Neuron (in vitro differentiated cells): Measurements from ENCODE around the gene VPREB3.
A peak's percentile ranks its signal among the peaks of the same experiment; 100 is the strongest.

ENCODE experiments used
- H2AFZ ChIP-seq: one replicate; pipeline ENCODE4 v1.6.1; 2013; ENCODE audit warnings: low read depth, mild to moderate bottlenecking, inconsistent platforms, low read length, moderate library complexity
- H3K27me3 ChIP-seq: one replicate; pipeline ENCODE4 v1.6.1; 2013; ENCODE audit warnings: low read length; ENCODE audit not compliant: insufficient read depth
- H3K36me3 ChIP-seq: one replicate; pipeline ENCODE4 v1.6.1; 2013; ENCODE audit warnings: low read length; ENCODE audit not compliant: insufficient read depth
- H3K4me1 ChIP-seq: one replicate; pipeline ENCODE4 v1.6.1; 2013; ENCODE audit warnings: low read length; ENCODE audit not compliant: insufficient read depth
- H3K4me3 ChIP-seq: 2 replicates; pipeline ENCODE4 v1.5.1; 2013; ENCODE audit warnings: mild to moderate bottlenecking, low read length, moderate library complexity
- H3K9me3 ChIP-seq: one replicate; pipeline ENCODE4 v1.6.1; 2013; ENCODE audit warnings: low read length

VPREB3 gene

DNA sequence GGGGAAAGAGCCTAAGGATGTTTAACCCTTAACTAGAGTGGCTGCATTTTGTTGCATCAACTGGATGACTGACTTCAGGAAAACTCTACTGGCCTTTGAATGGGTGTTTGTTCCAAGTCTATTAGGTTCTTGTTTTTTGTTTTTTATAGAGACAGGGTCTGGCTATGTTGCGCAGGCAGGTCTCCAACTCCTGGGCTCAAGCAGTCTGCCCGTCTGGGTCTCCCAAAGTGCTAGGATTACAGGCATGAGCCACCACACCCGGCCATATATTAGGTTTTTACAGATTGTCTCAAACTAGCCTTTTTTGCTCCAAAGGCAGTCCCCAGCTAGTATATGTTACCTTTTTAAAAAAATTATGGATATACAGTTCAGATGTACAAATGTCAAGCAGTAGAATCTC lies 33.7 kb upstream of the VPREB3 start:
- Histone ChIP-seq H3K27me3 (no peaks in the 10 kb centered on the region), H3K4me1 (peaks cover 14% of the 10 kb centered on the region), H3K9me3 (no peaks in the 10 kb centered on the region), H3K36me3 (peaks cover 21% of the 10 kb centered on the region), H2AFZ (no peak overlapping the region), H3K4me3 (peak overlapping the region; percentile 74)

DNA sequence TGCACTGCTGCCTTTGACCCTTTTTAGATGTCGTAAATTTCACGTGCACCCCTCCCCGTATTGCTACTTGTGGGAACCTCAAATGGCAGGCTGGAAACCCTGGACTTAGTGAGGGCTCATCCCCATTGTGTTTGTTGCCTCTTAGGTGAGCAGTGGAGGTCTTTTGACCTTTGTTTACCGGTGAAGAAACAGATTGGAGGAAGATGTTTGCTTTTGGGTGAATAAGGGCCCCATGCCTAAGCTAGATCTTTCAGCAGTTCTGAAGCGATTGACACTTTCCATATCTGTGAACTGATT lies 33.3 kb upstream of the VPREB3 start:
- peaks cover 14% of the 10 kb centered on the region for H3K4me1 ChIP-seq
- no peaks in the 10 kb centered on the region for H3K9me3 ChIP-seq
- peaks cover 18% of the 10 kb centered on the region for H3K36me3 ChIP-seq
- H2AFZ ChIP-seq, result no peak overlapping the region
- peak overlapping the region; percentile 74 for H3K4me3 ChIP-seq
- H3K27me3 ChIP-seq, result no peaks in the 10 kb centered on the region

GRCh38 chr22:23786752-23787599 lies 32.8 kb upstream of the VPREB3 start, which contains the start of gene SMARCB1:
TSS of gene SMARCB1 (plus strand) at chr22:23786966. CDS start at chr22:23787170, 204 bp downstream.
- peaks cover 14% of the 10 kb centered on the region for H3K4me1 ChIP-seq
- H3K9me3 ChIP-seq, result no peaks in the 10 kb centered on the region
- peak within 1 kb of the TSS; percentile 74 for H3K4me3 ChIP-seq
- H3K27me3 ChIP-seq, result no peaks in the 10 kb centered on the region
- peak within 1 kb of the TSS; percentile 27 for H2AFZ ChIP-seq
- peaks cover 12% of the 10 kb centered on the region for H3K36me3 ChIP-seq

DNA sequence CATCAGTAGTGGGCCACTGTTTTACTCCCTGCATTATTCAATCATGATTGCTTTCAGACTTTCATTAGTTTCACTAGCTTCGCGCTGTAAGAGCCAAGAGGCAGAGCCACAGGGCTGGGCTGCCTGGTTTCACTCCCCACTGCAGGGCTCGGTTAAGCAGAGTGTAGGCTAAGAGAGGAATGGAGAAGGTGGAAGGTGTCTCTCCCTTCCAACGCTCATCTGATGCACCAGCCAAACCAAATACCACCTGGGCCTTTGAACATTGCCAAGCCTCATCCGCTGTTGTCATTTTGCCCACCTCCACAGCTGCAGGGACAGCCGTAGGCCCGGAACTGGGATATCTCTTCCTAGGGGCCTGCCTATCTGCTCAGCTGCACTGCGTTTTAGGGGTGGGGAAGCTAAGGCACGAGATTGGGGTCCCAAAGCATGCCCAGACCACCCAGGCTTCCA lies 32.1 kb upstream of the VPREB3 start:
- H3K4me3 ChIP-seq, result peak overlapping the region; percentile 74
- peaks cover 14% of the 10 kb centered on the region for H3K4me1 ChIP-seq

GRCh38 chr22:23784215-23784732 lies 30.0 kb upstream of the VPREB3 start:
- H2AFZ ChIP-seq, result no peak overlapping the region
- H3K27me3 ChIP-seq, result no peaks in the 10 kb centered on the region
- H3K36me3 ChIP-seq, result no peaks in the 10 kb centered on the region
- peaks cover 14% of the 10 kb centered on the region for H3K4me1 ChIP-seq
- H3K9me3 ChIP-seq, result no peaks in the 10 kb centered on the region
- H3K4me3 ChIP-seq, result no peak overlapping the region

More for the DNA sequence above, 32.1 kb upstream of the VPREB3 start:
- H3K27me3 ChIP-seq, result no peaks in the 10 kb centered on the region
- H3K9me3 ChIP-seq, result no peaks in the 10 kb centered on the region
- H2AFZ ChIP-seq, result peak overlapping the region; percentile 27
- H3K36me3 ChIP-seq, result peaks cover 5% of the 10 kb centered on the region

DNA sequence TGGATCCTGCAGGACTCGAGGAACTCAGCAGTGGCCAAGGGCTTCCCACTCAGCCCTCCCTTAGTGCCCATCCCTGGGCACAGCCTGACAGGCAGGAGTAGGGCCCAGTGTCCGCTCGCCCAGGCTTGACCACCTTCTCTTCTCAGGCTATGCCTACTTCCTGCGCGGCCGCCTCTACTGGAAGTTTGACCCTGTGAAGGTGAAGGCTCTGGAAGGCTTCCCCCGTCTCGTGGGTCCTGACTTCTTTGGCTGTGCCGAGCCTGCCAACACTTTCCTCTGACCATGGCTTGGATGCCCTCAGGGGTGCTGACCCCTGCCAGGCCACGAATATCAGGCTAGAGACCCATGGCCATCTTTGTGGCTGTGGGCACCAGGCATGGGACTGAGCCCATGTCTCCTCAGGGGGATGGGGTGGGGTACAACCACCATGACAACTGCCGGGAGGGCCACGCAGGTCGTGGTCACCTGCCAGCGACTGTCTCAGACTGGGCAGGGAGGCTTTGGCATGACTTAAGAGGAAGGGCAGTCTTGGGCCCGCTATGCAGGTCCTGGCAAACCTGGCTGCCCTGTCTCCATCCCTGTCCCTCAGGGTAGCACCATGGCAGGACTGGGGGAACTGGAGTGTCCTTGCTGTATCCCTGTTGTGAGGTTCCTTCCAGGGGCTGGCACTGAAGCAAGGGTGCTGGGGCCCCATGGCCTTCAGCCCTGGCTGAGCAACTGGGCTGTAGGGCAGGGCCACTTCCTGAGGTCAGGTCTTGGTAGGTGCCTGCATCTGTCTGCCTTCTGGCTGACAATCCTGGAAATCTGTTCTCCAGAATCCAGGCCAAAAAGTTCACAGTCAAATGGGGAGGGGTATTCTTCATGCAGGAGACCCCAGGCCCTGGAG lies 29.3 kb upstream of the VPREB3 start:
- Histone ChIP-seq H3K9me3 (no peaks in the 10 kb centered on the region), H3K27me3 (no peaks in the 10 kb centered on the region), H2AFZ (no peak overlapping the region), H3K36me3 (no peaks in the 10 kb centered on the region), H3K4me1 (peaks cover 14% of the 10 kb centered on the region), H3K4me3 (no peak overlapping the region)

DNA sequence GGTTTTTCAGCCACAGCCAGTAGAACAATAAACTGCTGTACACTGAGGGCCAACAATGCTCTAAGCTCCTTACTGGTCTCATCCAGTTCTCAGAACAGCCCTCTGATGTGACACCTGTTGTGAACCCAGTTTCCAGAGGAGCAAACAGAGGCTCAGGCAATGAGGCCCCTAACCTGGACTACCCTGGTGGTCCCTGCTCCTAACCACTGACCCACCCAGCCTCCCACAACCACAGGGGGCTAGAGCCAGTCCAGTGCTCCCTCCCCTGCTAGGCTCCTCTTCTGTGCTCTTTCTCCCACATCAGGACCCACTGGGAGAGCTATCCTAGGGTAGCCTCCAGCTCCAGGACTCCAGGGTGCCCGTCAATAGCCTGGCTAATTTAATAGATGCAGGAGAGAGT lies 28.5 kb upstream of the VPREB3 start:
- Histone ChIP-seq H3K27me3 (no peaks in the 10 kb centered on the region), H3K9me3 (no peaks in the 10 kb centered on the region), H3K36me3 (no peaks in the 10 kb centered on the region), H3K4me3 (no peak overlapping the region), H3K4me1 (peaks cover 9% of the 10 kb centered on the region), H2AFZ (no peak overlapping the region)

DNA sequence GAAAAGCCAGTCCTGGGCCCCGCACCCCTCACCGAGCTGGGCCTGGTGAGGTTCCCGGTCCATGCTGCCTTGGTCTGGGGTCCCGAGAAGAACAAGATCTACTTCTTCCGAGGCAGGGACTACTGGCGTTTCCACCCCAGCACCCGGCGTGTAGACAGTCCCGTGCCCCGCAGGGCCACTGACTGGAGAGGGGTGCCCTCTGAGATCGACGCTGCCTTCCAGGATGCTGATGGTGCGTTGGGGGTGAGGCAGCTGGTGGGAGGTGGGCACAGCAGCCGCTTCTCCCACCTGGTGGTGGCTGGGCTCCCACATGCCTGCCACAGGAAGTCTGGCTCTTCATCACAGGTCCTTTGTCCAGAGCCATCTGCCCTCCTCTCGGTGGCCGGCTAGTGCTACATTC lies 28.0 kb upstream of the VPREB3 start:
- Histone ChIP-seq H3K9me3 (no peaks in the 10 kb centered on the region), H2AFZ (no peak overlapping the region), H3K27me3 (no peaks in the 10 kb centered on the region), H3K4me1 (peaks cover 5% of the 10 kb centered on the region), H3K36me3 (no peaks in the 10 kb centered on the region), H3K4me3 (no peak overlapping the region)

GRCh38 chr22:23781511-23782183 lies 27.4 kb upstream of the VPREB3 start:
- Histone ChIP-seq H3K27me3 (no peaks in the 10 kb centered on the region), H2AFZ (no peak overlapping the region), H3K4me3 (no peak overlapping the region), H3K4me1 (peaks cover 5% of the 10 kb centered on the region), H3K36me3 (no peaks in the 10 kb centered on the region), H3K9me3 (no peaks in the 10 kb centered on the region)

- Histone ChIP-seq H2AFZ (no peak overlapping the region), H3K4me1 (no peaks in the 10 kb centered on the region), H3K27me3 (no peaks in the 10 kb centered on the region), H3K9me3 (no peaks in the 10 kb centered on the region), H3K36me3 (no peaks in the 10 kb centered on the region), H3K4me3 (no peak overlapping the region)
These were observed 26.8 kb upstream of the VPREB3 start for GRCh38 chr22:23781065-23781464.

DNA sequence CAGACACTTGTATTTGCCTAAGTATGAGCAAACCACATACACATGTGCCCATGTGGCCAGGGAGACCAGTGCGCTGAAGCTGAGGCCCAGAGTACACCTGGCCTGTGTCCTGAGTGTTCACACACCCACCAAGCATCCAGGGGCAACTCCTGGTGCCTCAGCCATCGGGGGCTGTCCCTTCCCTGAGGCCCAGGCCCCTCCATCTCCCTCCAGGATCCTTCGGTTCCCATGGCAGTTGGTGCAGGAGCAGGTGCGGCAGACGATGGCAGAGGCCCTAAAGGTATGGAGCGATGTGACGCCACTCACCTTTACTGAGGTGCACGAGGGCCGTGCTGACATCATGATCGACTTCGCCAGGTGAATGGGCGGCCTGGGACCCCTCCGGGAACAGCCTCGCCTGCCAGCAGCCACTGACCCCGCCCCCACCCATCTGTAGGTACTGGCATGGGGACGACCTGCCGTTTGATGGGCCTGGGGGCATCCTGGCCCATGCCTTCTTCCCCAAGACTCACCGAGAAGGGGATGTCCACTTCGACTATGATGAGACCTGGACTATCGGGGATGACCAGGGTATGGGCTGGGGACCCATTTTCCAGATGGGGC lies 26.0 kb upstream of the VPREB3 start:
- H3K9me3 ChIP-seq, result no peaks in the 10 kb centered on the region
- no peaks in the 10 kb centered on the region for H3K36me3 ChIP-seq
- H3K4me3 ChIP-seq, result no peak overlapping the region
- H3K27me3 ChIP-seq, result no peaks in the 10 kb centered on the region
- no peak overlapping the region for H2AFZ ChIP-seq
- no peaks in the 10 kb centered on the region for H3K4me1 ChIP-seq

- no peaks in the 10 kb centered on the region for H3K36me3 ChIP-seq
- H3K4me3 ChIP-seq, result no peak overlapping the region
- no peak overlapping the region for H2AFZ ChIP-seq
- no peaks in the 10 kb centered on the region for H3K4me1 ChIP-seq
- no peaks in the 10 kb centered on the region for H3K27me3 ChIP-seq
- H3K9me3 ChIP-seq, result no peaks in the 10 kb centered on the region
These were observed 25.5 kb upstream of the VPREB3 start for GRCh38 chr22:23779731-23780130.
